Endothelial cell of umbilical vein (primary cell): Measurements from ENCODE around the gene ORC2. TPM values are rescaled to one million over a fixed set of nuclear protein-coding genes. Genes with fewer than 3 reads are reported as not detected.
"Not testable (repeated sequence)": the region's sequence is repeated elsewhere in the genome, so short reads cannot be mapped to it uniquely, and the experiment has no call there.

Source experiments
- BruUV-seq: library from RNA; stranded (reverse); fragments of 400-500 nt; replicated peaks from 2 replicates; lab custom pipeline; 2021; lab: Mats Ljungman, UMichigan
- CTCF ChIA-PET: fragments of 300-600, 350-600 bp; sonication (Branson Sonifier 250); formaldehyde crosslinking; loops from one replicate; lab custom pipeline; 2021; ENCODE audit warnings: antibody characterized with exemption, inconsistent platforms; lab: Charles Lee
- POLR2A ChIA-PET: fragments of 300-600, 350-600 bp; sonication (Branson Sonifier 250); formaldehyde crosslinking; loops from one replicate; lab custom pipeline; 2021; ENCODE audit warnings: antibody characterized with exemption, inconsistent platforms; lab: Charles Lee
- DNase-seq: peaks from one replicate; pipeline ENCODE4 v3.0.0-alpha.2; 2011; ENCODE audit warnings: low read depth, low spot score
- FAIRE-seq: peaks from 2 replicates; lab custom pipeline; 2011; peaks lifted over from hg19 to GRCh38; lab: Jason Lieb, UNC
- H2AFZ ChIP-seq: 2 replicates; pipeline ENCODE4 v1.6.0; 2012; ENCODE audit warnings: low read depth, low read length, control low read depth, inconsistent platforms
- H3K27ac ChIP-seq: 2 replicates; pipeline ENCODE4 v1.5.1; 2011; ENCODE audit warnings: low read depth, mild to moderate bottlenecking, control low read depth, low read length, moderate library complexity; ENCODE audit not compliant: insufficient read depth
- H3K27me3 ChIP-seq, 2 experiments: 2 replicates each; pipeline versions ENCODE4 v1.6.0 to v1.6.1; 2011; ENCODE audit warnings: low read length in 2 of 2, mixed read lengths in 1 of 2; ENCODE audit not compliant: control insufficient read depth in 2 of 2, insufficient read depth in 2 of 2
- H3K36me3 ChIP-seq, 2 experiments: 2 replicates in 1 of 2; 3 replicates in 1 of 2; pipeline ENCODE4 v1.5.1; 2011; ENCODE audit warnings: low read length in 2 of 2, mild to moderate bottlenecking in 1 of 2, moderate library complexity in 1 of 2; ENCODE audit not compliant: control insufficient read depth in 2 of 2, insufficient read depth in 2 of 2; ENCODE audit errors: extremely low read depth in 1 of 2
- H3K4me1 ChIP-seq: 3 replicates; pipeline ENCODE4 v1.5.1; 2011; ENCODE audit warnings: mild to moderate bottlenecking, low read length; ENCODE audit not compliant: control insufficient read depth, insufficient read depth; ENCODE audit errors: extremely low read depth
- H3K4me2 ChIP-seq: 2 replicates; pipeline ENCODE4 v1.6.1; 2011; ENCODE audit warnings: low read length, control low read depth, mixed read lengths; ENCODE audit not compliant: insufficient read depth
- H3K4me3 ChIP-seq, 3 experiments: fragments of 200-600 bp in 1 of 3; sonication (generic), shearing (Covaris generic) in 1 of 3; replicated peaks in 1 of 3; 2 replicates each; pipeline ENCODE4 v1.5.1; 2011 to 2016; ENCODE audit warnings: control low read depth in 3 of 3, low read length in 3 of 3, mild to moderate bottlenecking in 2 of 3, inconsistent platforms in 1 of 3, low read depth in 1 of 3, moderate library complexity in 1 of 3; ENCODE audit not compliant: insufficient read depth in 1 of 3
- H3K79me2 ChIP-seq: 2 replicates; pipeline ENCODE4 v1.6.0; 2012; ENCODE audit warnings: low read length, inconsistent platforms; ENCODE audit not compliant: control insufficient read depth, insufficient read depth
- H3K9ac ChIP-seq: replicated peaks from 2 replicates; pipeline ENCODE3; 2011; ENCODE audit warnings: low read length, control low read depth; ENCODE audit not compliant: insufficient read depth; ENCODE audit errors: extremely low read depth
- H3K9me1 ChIP-seq: replicated peaks from 3 replicates; pipeline ENCODE4 v1.6.0; 2011; ENCODE audit warnings: mild to moderate bottlenecking, low read length; ENCODE audit not compliant: control insufficient read depth, insufficient read depth; ENCODE audit errors: extremely low read depth
- H3K9me3 ChIP-seq: replicated peaks from 2 replicates; pipeline ENCODE4 v1.5.1; 2012; ENCODE audit warnings: low read length, inconsistent platforms; ENCODE audit not compliant: control insufficient read depth, insufficient read depth
- H4K20me1 ChIP-seq: replicated peaks from 2 replicates; pipeline ENCODE3; 2011; ENCODE audit warnings: mild to moderate bottlenecking, low read length; ENCODE audit not compliant: control insufficient read depth, insufficient read depth; ENCODE audit errors: extremely low read depth
- CTCF ChIP-seq, 2 donors: IDR thresholded peaks; 1 replicate in 1 of 2; 2 replicates in 1 of 2; pipeline ENCODE4 v1.5.1; 2011; ENCODE audit warnings: low read length in 2 of 2, mild to moderate bottlenecking in 2 of 2, moderate library complexity in 2 of 2, control low read depth in 1 of 2, inconsistent platforms in 1 of 2, low read depth in 1 of 2; ENCODE audit not compliant: insufficient read depth in 1 of 2; ENCODE audit errors: extremely low read depth in 1 of 2
- EZH2 ChIP-seq: IDR thresholded peaks from 2 replicates; pipeline ENCODE4 v1.6.1; 2012; ENCODE audit warnings: borderline replicate concordance, low read depth, mild to moderate bottlenecking, moderate library complexity, low read length, inconsistent platforms; ENCODE audit not compliant: severe bottlenecking
- FOS ChIP-seq: IDR thresholded peaks from 2 replicates; pipeline ENCODE4 v1.6.1; 2011; ENCODE audit warnings: mild to moderate bottlenecking, low read length, moderate library complexity, borderline replicate concordance; ENCODE audit not compliant: insufficient read depth
- GATA2 ChIP-seq: IDR thresholded peaks from 2 replicates; pipeline ENCODE4 v1.7.0; 2011; ENCODE audit warnings: low read depth, mild to moderate bottlenecking, moderate library complexity, mixed read lengths, low read length; ENCODE audit not compliant: insufficient read length, insufficient read depth
- JUN ChIP-seq: IDR thresholded peaks from 2 replicates; pipeline ENCODE4 v1.6.1; 2011; ENCODE audit warnings: borderline replicate concordance, low read depth; ENCODE audit not compliant: insufficient read length, insufficient read depth
- MAX ChIP-seq: IDR thresholded peaks from 2 replicates; pipeline ENCODE4 v1.6.1; 2011; ENCODE audit not compliant: insufficient read depth, insufficient read length
- MYC ChIP-seq: IDR thresholded peaks from one replicate; pipeline ENCODE4 v1.6.1; 2011; ENCODE audit warnings: mild to moderate bottlenecking, low read depth, low read length
- POLR2A ChIP-seq: IDR thresholded peaks from 2 replicates; pipeline ENCODE4 v1.6.1; 2012; ENCODE audit warnings: low read depth, mild to moderate bottlenecking, control low read depth, low read length
- POLR2AphosphoS5 ChIP-seq: IDR thresholded peaks from 2 replicates; pipeline ENCODE4 v1.6.1; 2012; ENCODE audit warnings: low read depth, mild to moderate bottlenecking, control low read depth, low read length, moderate library complexity; ENCODE audit not compliant: insufficient read depth
- dilution Hi-C: fragments of 300-500 bp; cut with MboI; formaldehyde crosslinking; loops from one replicate; pipeline ENCODE4 v1.15.0; 2019; ENCODE audit warnings: low sequenced_read_pairs; ENCODE audit not compliant: extremely low pct_ligation_motif_present
- intact Hi-C: fragments of 100-400 bp; cut with micrococcal nuclease; formaldehyde crosslinking; loops from one replicate; pipeline ENCODE4 v1.10.0; 2022
- polyA plus RNA-seq, 4 experiments: library from polyadenylated mRNA; depleted of rRNA in 3 of 4; stranded (reverse) in 3 of 4; unstranded in 1 of 4; fragments of >200 nt; gene quantifications; 2 replicates each; pipeline versions ENCODE4 v1.2.1 to v1.2.3, GENCODE V29; 2011 to 2012; ENCODE audit warnings: missing spikeins in 1 of 4
- total RNA-seq: library from RNA; stranded (reverse); gene quantifications from 2 replicates; pipeline ENCODE4 v1.2.3, GENCODE V29; 2021

ORC2 gene
- total and polyA plus RNA-seq, 2 donors (not counting 3 experiments of a cell fraction or from before 2014, with no cell fraction given) = 4.2 to 45.4 TPM

- DNase-seq (peak; percentile 96), FAIRE-seq (peak; percentile 92)
- H3K36me3 ChIP-seq = no peaks in the 10 kb centered on the region
- intact Hi-C loops (loop anchor here (1.0 to 2.0 kb wide), 6 partner anchors 12 to 808 kb away; partner anchors contain the start of genes BZW1 and CLK1), dilution Hi-C loops (no loop called here)
- peak within 1 kb of the TSS; percentile 24 to 76 (median 63) for H3K4me3 ChIP-seq
- ChIA-PET CTCF (interaction anchor here (1.0 to 1.8 kb wide), 10 partner anchors 9 to 294 kb away, joined by 3 to 8 read pairs (median 4); partner anchors contain the start of genes CASP10 and CLK1), POLR2A (interaction anchor here (1.9 kb wide), 1 partner anchor 25 kb away, joined by 11 read pairs; the partner anchor contains the start of gene CLK1)
- H3K27ac ChIP-seq = peak within 1 kb of the TSS; percentile 91
- H3K79me2 ChIP-seq = peaks cover 8% of the 10 kb centered on the region
- TSS peak; percentile 82 for BruUV-seq
- H4K20me1 ChIP-seq = no peaks in the 10 kb centered on the region
- peak within 1 kb of the TSS; percentile 100 for H3K4me2 ChIP-seq
- H3K9ac ChIP-seq = peak within 1 kb of the TSS; percentile 94
- TF ChIP-seq EZH2 = no peak
- TF ChIP-seq MAX = peak; percentile 7
- peak; percentile 78 for TF ChIP-seq POLR2AphosphoS5
- TF ChIP-seq POLR2A = peak; percentile 82
- TF ChIP-seq MYC = no peak
- peak; percentile 48 for TF ChIP-seq JUN
- TF ChIP-seq FOS = peak; percentile 40
- TF ChIP-seq CTCF (IDR thresholded peaks at IDR 0.05; ENCODE audit: extremely low read depth in 1 of 2, insufficient read depth in 1 of 2, low read depth in 1 of 2, low read length in 2 of 2) = peak in 1 of 2 donors; percentile 11
- TF ChIP-seq GATA2 = peak; percentile 95
- no peaks in the 10 kb centered on the region for H3K9me1 ChIP-seq
- H3K9me3 ChIP-seq = no peaks in the 10 kb centered on the region
- peaks cover 13% of the 10 kb centered on the region for H3K4me1 ChIP-seq
- H2AFZ ChIP-seq = peak within 1 kb of the TSS; percentile 83
- no peaks in the 10 kb centered on the region for H3K27me3 ChIP-seq
These were observed 74.5 kb downstream of the ORC2 start, which contains the start of the genes NIF3L1 and PPIL3 for GRCh38 chr2:200888704-200889625. NIF3L1 (plus strand) TSS chr2:200889371; CDS start chr2:200891944, 2,573 bp downstream. PPIL3 (minus strand) TSS chr2:200889077; CDS start chr2:200887615, 1,462 bp downstream.

GRCh38 chr2:200881715-200882249, 81.7 kb downstream of the ORC2 start:
- DNase-seq, H3K4me2 ChIP-seq, H3K27ac ChIP-seq, H3K36me3 ChIP-seq, H3K27me3 ChIP-seq, intact Hi-C loops, H3K79me2 ChIP-seq, H3K9me3 ChIP-seq, CTCF ChIA-PET, H4K20me1 ChIP-seq, dilution Hi-C loops, H2AFZ ChIP-seq, H3K4me3 ChIP-seq, FAIRE-seq, H3K4me1 ChIP-seq, BruUV-seq, POLR2A ChIA-PET, H3K9ac ChIP-seq, H3K9me1 ChIP-seq: not testable (repeated sequence)
